BLaER1 treated with 17β-estradiol and CSF1 and Interleukin-3, amounts not matched to agents 10 nM and 100 nM (cell line): ENCODE data around the gene SLC45A3.
A peak's percentile ranks its signal among the peaks of the same experiment; 100 is the strongest.
"Not testable (repeated sequence)": the region's sequence is repeated elsewhere in the genome, so short reads cannot be mapped to it uniquely, and the experiment has no call there.

Source experiments
- H3K27ac ChIP-seq, 11 experiments: shearing (Covaris generic); formaldehyde crosslinking; 2 replicates each; pipeline ENCODE4 v1.8.1; 2022
- H3K27me3 ChIP-seq, 11 experiments: shearing (Covaris generic); formaldehyde crosslinking; 2 replicates each; pipeline ENCODE4 v1.8.1; 2022
- H3K36me3 ChIP-seq, 11 experiments: shearing (Covaris generic); formaldehyde crosslinking; 2 replicates each; pipeline ENCODE4 v1.8.1; 2022
- H3K4me1 ChIP-seq, 10 experiments: shearing (Covaris generic); formaldehyde crosslinking; 2 replicates each; pipeline ENCODE4 v1.8.1; 2022
- H3K4me2 ChIP-seq, 11 experiments: shearing (Covaris generic); formaldehyde crosslinking; 2 replicates each; pipeline ENCODE4 v1.8.1; 2022
- H3K4me3 ChIP-seq, 10 experiments: shearing (Covaris generic); formaldehyde crosslinking; 2 replicates each; pipeline ENCODE4 v1.8.1; 2022
- H3K9ac ChIP-seq, 11 experiments: shearing (Covaris generic); formaldehyde crosslinking; 2 replicates each; pipeline ENCODE4 v1.8.1; 2022
- H3K9me3 ChIP-seq, 11 experiments: shearing (Covaris generic); formaldehyde crosslinking; replicated peaks in 1 of 11; 2 replicates each; pipeline ENCODE4 v1.8.1; 2022
- H4K20me1 ChIP-seq, 11 experiments: shearing (Covaris generic); formaldehyde crosslinking; 2 replicates each; pipeline ENCODE4 v1.8.1; 2022
- Cebpa-rat ChIP-seq, 11 experiments: shearing (Covaris generic); IDR thresholded peaks; 2 replicates each; pipeline ENCODE4 v1.8.1; 2022

Gene SLC45A3

DNA sequence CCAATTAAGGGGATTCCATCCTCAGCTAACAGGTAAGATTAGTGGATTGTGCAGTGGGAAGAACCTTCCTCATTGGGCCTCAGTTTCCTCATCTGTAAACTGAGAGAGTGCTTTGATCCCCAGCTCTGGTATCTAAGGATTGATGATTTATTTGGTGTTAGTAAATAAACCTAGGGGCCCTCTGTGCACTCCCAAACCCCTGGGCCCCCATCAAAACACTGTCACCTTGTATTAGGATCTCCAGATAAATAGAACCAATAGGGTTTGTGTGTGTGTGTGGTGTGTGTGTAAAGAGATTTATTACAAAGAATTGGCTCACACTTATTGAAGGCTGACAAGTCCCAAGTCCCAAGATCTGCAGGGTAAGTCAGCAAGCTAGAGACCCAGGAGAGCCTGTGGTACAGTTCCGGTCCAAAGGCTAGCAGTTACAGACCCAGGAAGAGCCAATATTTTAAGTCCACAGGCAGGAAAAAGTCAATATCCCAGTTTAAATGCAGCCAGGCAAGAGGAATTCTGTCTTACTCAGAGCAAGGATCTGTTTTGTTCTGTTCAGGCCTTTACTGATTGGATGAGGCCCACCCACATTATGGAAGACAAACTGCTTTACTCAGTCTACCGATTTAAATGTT, 37.5 kb downstream of the SLC45A3 start:
- Histone ChIP-seq H3K4me2 (no peak overlapping the region), H4K20me1 (no peaks in the 10 kb centered on the region), H3K9ac (no peak overlapping the region), H3K36me3 (no peaks in the 10 kb centered on the region), H3K4me1 (peaks cover 0 to 12% (median 9%) of the 10 kb centered on the region in 10 experiments; a peak in 15 of 20 replicates), H3K4me3 (no peak overlapping the region), H3K27me3 (no peaks in the 10 kb centered on the region), H3K9me3 (no peaks in the 10 kb centered on the region), H3K27ac (no peak overlapping the region)
- TF ChIP-seq Cebpa-rat (IDR thresholded peaks at IDR 0.05): no peak

GRCh38 chr1:205639567-205639966, 40.7 kb downstream of the SLC45A3 start:
- TF ChIP-seq Cebpa-rat (IDR thresholded peaks at IDR 0.05): no peak
- no peaks in the 10 kb centered on the region for H3K9me3 ChIP-seq
- peaks cover 0 to 12% (median 9%) of the 10 kb centered on the region in 10 experiments; a peak in 15 of 20 replicates for H3K4me1 ChIP-seq
- no peaks in the 10 kb centered on the region for H4K20me1 ChIP-seq
- no peak overlapping the region for H3K4me3 ChIP-seq
- no peaks in the 10 kb centered on the region for H3K27me3 ChIP-seq
- no peaks in the 10 kb centered on the region for H3K36me3 ChIP-seq
- no peak overlapping the region for H3K27ac ChIP-seq
- H3K4me2 ChIP-seq: no peak overlapping the region
- H3K9ac ChIP-seq: no peak overlapping the region

- H3K9me3 ChIP-seq: no peaks in the 10 kb centered on the region
- H4K20me1 ChIP-seq: no peaks in the 10 kb centered on the region
- H3K4me2 ChIP-seq: no peak overlapping the region
- H3K27ac ChIP-seq: no peak overlapping the region
- H3K36me3 ChIP-seq: no peaks in the 10 kb centered on the region
- no peak overlapping the region for H3K9ac ChIP-seq
- peaks cover 0 to 12% (median 10%) of the 10 kb centered on the region in 10 experiments; a peak in 15 of 20 replicates for H3K4me1 ChIP-seq
- H3K27me3 ChIP-seq: no peaks in the 10 kb centered on the region
- no peak overlapping the region for H3K4me3 ChIP-seq
- no peak for TF ChIP-seq Cebpa-rat (IDR thresholded peaks at IDR 0.05)
These were observed 42.3 kb downstream of the SLC45A3 start for GRCh38 chr1:205637854-205638468.

DNA sequence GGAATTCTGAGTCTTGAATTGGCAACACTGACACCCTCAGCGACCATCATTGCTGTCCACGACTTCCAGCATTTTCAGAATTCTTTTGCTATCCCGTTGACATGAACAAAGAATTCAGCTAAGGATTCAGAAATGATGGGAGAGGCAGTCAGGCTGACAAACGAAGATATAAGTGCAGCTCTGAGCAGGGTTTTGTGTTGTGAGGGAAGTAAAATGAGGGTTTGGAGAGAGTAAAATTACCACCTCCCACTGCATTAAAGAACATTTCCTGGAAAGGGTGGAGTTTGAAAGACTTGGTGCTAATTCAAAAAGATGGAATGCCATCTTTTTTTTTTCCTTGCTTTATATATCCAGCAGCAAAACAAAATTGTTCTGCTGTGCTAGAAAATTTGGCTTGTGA, 43.6 kb downstream of the SLC45A3 start:
- no peaks in the 10 kb centered on the region for H4K20me1 ChIP-seq
- H3K9me3 ChIP-seq: no peaks in the 10 kb centered on the region
- no peak overlapping the region for H3K9ac ChIP-seq
- no peaks in the 10 kb centered on the region for H3K36me3 ChIP-seq
- peaks cover 6 to 14% (median 13%) of the 10 kb centered on the region in 10 experiments; a peak in 17 of 20 replicates for H3K4me1 ChIP-seq
- H3K4me3 ChIP-seq: no peak overlapping the region
- TF ChIP-seq Cebpa-rat (IDR thresholded peaks at IDR 0.05): no peak
- no peaks in the 10 kb centered on the region for H3K27me3 ChIP-seq
- no peak overlapping the region for H3K27ac ChIP-seq
- H3K4me2 ChIP-seq: no peak overlapping the region

- not testable (repeated sequence) for H3K4me2 ChIP-seq, H3K4me3 ChIP-seq, H3K27me3 ChIP-seq, H3K9me3 ChIP-seq, H3K36me3 ChIP-seq, H3K9ac ChIP-seq, H3K27ac ChIP-seq, H4K20me1 ChIP-seq, H3K4me1 ChIP-seq
These were observed 44.2 kb downstream of the SLC45A3 start for GRCh38 chr1:205636138-205636530.

GRCh38 chr1:205633421-205633976, 46.8 kb downstream of the SLC45A3 start:
- no peak for TF ChIP-seq Cebpa-rat (IDR thresholded peaks at IDR 0.05)
- H3K27ac ChIP-seq: no peak overlapping the region
- no peaks in the 10 kb centered on the region for H3K9me3 ChIP-seq
- H3K4me2 ChIP-seq: no peak overlapping the region
- no peak overlapping the region for H3K9ac ChIP-seq
- H3K36me3 ChIP-seq: peaks cover 0 to 12% (median 7%) of the 10 kb centered on the region in 11 experiments; a peak in 12 of 22 replicates
- H3K4me3 ChIP-seq: no peak overlapping the region
- H3K4me1 ChIP-seq: peaks cover 19 to 31% (median 24%) of the 10 kb centered on the region in 10 experiments
- H3K27me3 ChIP-seq: no peaks in the 10 kb centered on the region
- peaks cover 0 to 26% (median 20%) of the 10 kb centered on the region in 11 experiments; a peak in 17 of 22 replicates for H4K20me1 ChIP-seq

DNA sequence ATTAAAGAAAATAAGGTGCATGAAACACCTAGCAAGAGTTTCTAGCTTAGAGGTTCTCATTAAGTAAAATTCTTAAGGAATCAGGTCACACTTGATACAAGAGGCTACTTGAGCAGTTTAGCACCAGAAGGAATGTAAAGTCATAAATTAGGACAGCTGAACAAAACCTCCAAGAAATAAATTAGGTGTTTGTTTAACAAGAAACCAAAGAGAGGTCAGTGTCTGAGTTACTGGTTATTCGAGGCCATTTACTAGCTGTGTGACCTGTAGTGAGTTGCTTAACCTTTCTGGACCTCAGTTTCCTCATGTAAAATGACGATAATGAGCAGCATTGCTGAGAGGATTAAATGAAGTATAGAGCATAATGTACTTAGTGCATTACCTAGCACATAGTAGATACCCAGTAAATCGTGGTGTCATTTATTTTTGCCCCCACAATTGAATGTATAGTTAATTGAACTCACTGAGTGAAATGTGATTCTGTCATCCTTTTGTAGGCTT, 47.6 kb downstream of the SLC45A3 start:
- peaks cover 0 to 20% (median 13%) of the 10 kb centered on the region in 11 experiments; a peak in 12 of 22 replicates for H3K36me3 ChIP-seq
- peak overlapping the region; percentile 65 to 90 (median 84); a peak in 19 of 20 replicates for H3K4me3 ChIP-seq
- H3K27me3 ChIP-seq: no peaks in the 10 kb centered on the region
- H3K9me3 ChIP-seq: no peaks in the 10 kb centered on the region
- peak overlapping the region in 5 of 11 experiments; percentile 97 to 99 (median 98); a peak in 10 of 22 replicates for H3K27ac ChIP-seq
- peaks cover 21 to 32% (median 25%) of the 10 kb centered on the region in 10 experiments for H3K4me1 ChIP-seq
- no peak for TF ChIP-seq Cebpa-rat (IDR thresholded peaks at IDR 0.05)
- H4K20me1 ChIP-seq: peaks cover 0 to 34% (median 28%) of the 10 kb centered on the region in 11 experiments; a peak in 17 of 22 replicates
- H3K4me2 ChIP-seq: peak overlapping the region; percentile 75 to 94 (median 88)
- H3K9ac ChIP-seq: peak overlapping the region in 10 of 11 experiments; percentile 97 to 99 (median 98); a peak in 18 of 22 replicates

DNA sequence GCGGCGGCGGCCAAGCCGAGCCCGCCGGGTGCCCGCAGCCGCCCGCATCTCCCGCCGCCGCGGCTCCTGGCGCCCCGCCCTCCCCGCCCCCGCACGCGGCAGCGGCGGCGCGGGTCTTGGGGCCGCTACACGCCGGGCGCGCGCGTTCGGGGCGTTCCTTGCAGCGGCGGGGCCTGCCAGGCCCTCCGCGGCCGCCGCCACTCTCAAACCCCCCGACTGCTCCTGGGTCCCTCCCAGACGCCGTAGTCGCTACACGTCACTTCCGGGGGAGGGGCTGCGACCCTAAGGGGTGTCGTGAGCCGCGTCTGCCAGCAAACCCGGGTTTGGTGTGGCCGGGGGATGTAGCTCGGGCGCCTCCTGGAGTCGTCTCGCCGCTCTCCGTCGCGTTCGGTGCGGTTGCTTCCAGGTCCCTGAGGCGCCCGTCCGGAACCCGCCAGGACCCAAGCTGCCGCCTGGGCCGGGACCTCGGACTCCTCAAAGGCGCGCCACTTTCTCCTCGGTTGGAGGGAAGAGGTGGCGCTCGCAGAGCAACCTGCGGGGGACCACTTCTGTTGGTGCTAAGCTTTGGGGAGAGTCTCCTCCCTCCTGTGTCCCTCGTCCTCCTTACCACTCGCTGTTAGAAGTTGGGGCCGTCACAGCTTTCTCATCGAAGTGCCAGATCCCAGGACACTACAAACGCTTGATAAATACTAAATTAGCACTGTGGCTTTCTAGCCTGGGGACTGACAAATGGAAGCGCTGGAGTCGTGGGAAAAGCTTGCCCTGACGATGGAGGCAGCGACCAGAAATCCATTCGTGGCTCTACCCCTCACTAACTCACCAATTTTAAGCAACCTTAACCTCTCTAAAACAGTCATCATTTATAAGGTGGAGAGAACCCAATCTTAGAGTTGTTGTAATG, 48.3 kb downstream of the SLC45A3 start, which contains the start of gene ELK4:
TSS of gene ELK4 (minus strand) at position 244 of the 901 bp plus-strand sequence. CDS start 8,129 bp downstream, outside the sequence.
- Histone ChIP-seq H3K27ac (peak within 1 kb of the TSS; percentile 93 to 99 (median 98)), H3K9ac (peak within 1 kb of the TSS; percentile 97 to 99 (median 98)), H3K4me3 (peak within 1 kb of the TSS; percentile 65 to 90 (median 84)), H3K27me3 (no peaks in the 10 kb centered on the region), H3K36me3 (peaks cover 0 to 24% (median 15%) of the 10 kb centered on the region in 11 experiments; a peak in 12 of 22 replicates), H3K4me1 (peaks cover 22 to 39% (median 30%) of the 10 kb centered on the region in 10 experiments), H3K4me2 (peak within 1 kb of the TSS; percentile 84 to 94 (median 92)), H4K20me1 (peaks cover 4 to 41% (median 33%) of the 10 kb centered on the region in 11 experiments; a peak in 19 of 22 replicates), H3K9me3 (no peaks in the 10 kb centered on the region)
- no peak for TF ChIP-seq Cebpa-rat (IDR thresholded peaks at IDR 0.05)
